ENCODE results near the gene TCL1B. TPM values are rescaled to one million over a fixed set of nuclear protein-coding genes. Genes with fewer than 3 reads are reported as not detected.
"Not testable (repeated sequence)": the region's sequence is repeated elsewhere in the genome, so short reads cannot be mapped to it uniquely, and the experiment has no call there.

Gene TCL1B
- total RNA-seq, 2 donors from 2014 or later = not detected

- WGBS, 2 donors = 83% methylated on average over 5 of the region's 5 CpGs
- ATAC-seq = no peak
- Histone ChIP-seq H3K36me3 (replicated peaks in 1 of 2; ENCODE audit: insufficient read depth in 1 of 2, low read depth in 2 of 2) (no peaks in the 10 kb centered on the region), H3K27me3 (no peaks in the 10 kb centered on the region), H3K27ac (no peak overlapping the region), H3K4me3 (no peak overlapping the region), H3K4me1 (peaks cover 15% of the 10 kb centered on the region), H3K9me3 (peaks cover 0 to 4% (median 0%) of the 10 kb centered on the region in 3 donors)
- no peak for DNase-seq
- TF ChIP-seq CTCF (IDR thresholded peaks at IDR 0.05) (no peak), POLR2A (IDR thresholded peaks at IDR 0.05) (no peak)
- intact Hi-C loops (cut with DNase I) = no loop called here
These were observed 39.6 kb downstream of the TCL1B start for GRCh38 chr14:95725685-95726336.

DNA sequence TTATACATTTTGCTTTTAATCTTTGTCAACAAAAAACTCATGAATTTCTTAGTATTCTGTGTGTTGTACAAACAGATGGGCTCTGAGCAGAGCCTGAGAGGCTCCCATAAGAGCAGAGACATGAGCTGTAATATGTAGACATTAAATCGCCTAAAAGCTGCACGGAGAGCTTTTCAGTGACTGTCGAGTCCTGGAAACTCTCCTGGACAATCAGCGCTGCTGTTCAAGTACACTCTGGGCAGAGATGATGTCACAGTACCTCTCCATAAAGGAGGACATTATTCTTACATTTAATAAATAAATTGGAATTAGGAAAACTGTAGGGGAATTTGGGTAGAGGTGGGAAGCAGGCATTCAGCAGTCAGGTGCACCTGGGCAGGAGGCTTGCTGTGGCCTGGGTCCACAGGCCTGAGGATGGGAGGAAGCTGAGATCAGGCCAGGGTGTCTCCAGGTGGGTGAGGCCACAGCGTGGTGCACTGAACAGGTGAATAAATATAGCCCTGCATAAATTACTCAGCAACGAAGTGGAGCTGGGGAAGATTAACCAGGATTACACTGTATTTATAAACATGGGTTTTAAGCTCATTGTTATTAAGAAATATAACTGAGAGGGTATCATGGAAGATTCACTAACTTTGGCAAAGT lies 41.0 kb downstream of the TCL1B start:
- H3K27me3 ChIP-seq = no peaks in the 10 kb centered on the region
- intact Hi-C loops (cut with DNase I) = no loop called here
- DNase-seq = peak; percentile 27 to 72 (median 58)
- peak overlapping the region in 3 of 4 donors; percentile 29 to 67 (median 54) for H3K27ac ChIP-seq
- H3K36me3 ChIP-seq (replicated peaks in 1 of 2; ENCODE audit: insufficient read depth in 1 of 2, low read depth in 2 of 2) = no peaks in the 10 kb centered on the region
- H3K4me1 ChIP-seq = peaks cover 15% of the 10 kb centered on the region
- no peak for TF ChIP-seq POLR2A (IDR thresholded peaks at IDR 0.05)
- no peak for TF ChIP-seq CTCF (IDR thresholded peaks at IDR 0.05)
- no peaks in the 10 kb centered on the region for H3K9me3 ChIP-seq
- WGBS, 2 donors = 24 to 30% methylated on average over 6 of the region's 6 CpGs
- no peak overlapping the region for H3K4me3 ChIP-seq
- ATAC-seq = peak; percentile 71

- H3K27me3 ChIP-seq; H3K27ac ChIP-seq; H3K9me3 ChIP-seq; intact Hi-C loops (cut with DNase I); ATAC-seq; DNase-seq; H3K36me3 ChIP-seq (replicated peaks in 1 of 2; ENCODE audit: insufficient read depth in 1 of 2, low read depth in 2 of 2); H3K4me3 ChIP-seq: not testable (repeated sequence)
- H3K4me1 ChIP-seq = peaks cover 23% of the 10 kb centered on the region
- 65 to 69% methylated on average over 8 of the region's 8 CpGs for WGBS, 2 donors
These were observed 43.3 kb downstream of the TCL1B start for GRCh38 chr14:95729402-95730028.

GRCh38 chr14:95730126-95730525 lies 43.9 kb downstream of the TCL1B start:
- intact Hi-C loops (cut with DNase I) = no loop called here
- DNase-seq (no peak), ATAC-seq (no peak)
- TF ChIP-seq CTCF (IDR thresholded peaks at IDR 0.05) = no peak
- TF ChIP-seq POLR2A (IDR thresholded peaks at IDR 0.05) = no peak
- Histone ChIP-seq H3K9me3 (no peaks in the 10 kb centered on the region), H3K4me3 (no peak overlapping the region), H3K27me3 (no peaks in the 10 kb centered on the region), H3K27ac (no peak overlapping the region), H3K4me1 (peaks cover 23% of the 10 kb centered on the region), H3K36me3 (replicated peaks in 1 of 2; ENCODE audit: insufficient read depth in 1 of 2, low read depth in 2 of 2) (no peaks in the 10 kb centered on the region)
- WGBS, 2 donors = 80 to 83% methylated on average over 5 of the region's 5 CpGs

GRCh38 chr14:95733212-95733611 lies 47.0 kb downstream of the TCL1B start:
- ATAC-seq (peak; percentile 38), DNase-seq (peak in 2 of 4 donors; percentile 24 to 29)
- intact Hi-C loops (cut with DNase I) = no loop called here
- no peaks in the 10 kb centered on the region for H3K9me3 ChIP-seq
- H3K27ac ChIP-seq = peak overlapping the region in 1 of 4 donors; percentile 27
- no peaks in the 10 kb centered on the region for H3K27me3 ChIP-seq
- TF ChIP-seq POLR2A (IDR thresholded peaks at IDR 0.05) (no peak), CTCF (IDR thresholded peaks at IDR 0.05) (no peak)
- H3K4me1 ChIP-seq = peaks cover 8% of the 10 kb centered on the region
- H3K4me3 ChIP-seq = no peak overlapping the region
- 35 to 52% methylated on average over 1 of the region's 1 CpG for WGBS, 2 donors
- no peaks in the 10 kb centered on the region for H3K36me3 ChIP-seq (replicated peaks in 1 of 2; ENCODE audit: insufficient read depth in 1 of 2, low read depth in 2 of 2)

Data from body of pancreas (tissue), 4 donors.